HCT116 (cell line): ENCODE results near the gene STK38L. TPM values are rescaled to one million over a fixed set of nuclear protein-coding genes. Genes with fewer than 3 reads are reported as not detected.

Experiments used
- ATAC-seq: fragments of 200-7000 bp; cut with Tn5 transposase; 2 replicates; pipeline ENCODE4 v1.9.1; 2020; ENCODE audit warnings: mild to moderate bottlenecking, moderate library complexity
- BruUV-seq: library from RNA; stranded (reverse); fragments of 400-500 nt; replicated peaks from 2 replicates; lab custom pipeline; 2021; lab: Mats Ljungman, UMichigan
- CTCF ChIA-PET: fragments of 300-600 bp; sonication (Branson Sonifier 250); formaldehyde crosslinking; loops from one replicate; lab custom pipeline; 2021; ENCODE audit warnings: antibody characterized with exemption; lab: Charles Lee
- POLR2A ChIA-PET: fragments of 300-600, 350-600 bp; sonication (Branson Sonifier 250); formaldehyde crosslinking; loops from one replicate; lab custom pipeline; 2021; ENCODE audit warnings: antibody characterized with exemption; lab: Charles Lee
- RAD21 ChIA-PET, 2 experiments: fragments of 300-600 bp; sonication (Branson Sonifier 250); formaldehyde crosslinking; loops; one replicate each; lab custom pipeline; 2023; ENCODE audit warnings: low total read pairs in 2 of 2; ENCODE audit not compliant: uncharacterized antibody in 2 of 2, unreplicated experiment in 2 of 2, low non-redundant PET in 1 of 2; lab: Charles Lee
- DNase-seq: peaks from one replicate; pipeline ENCODE4 v3.0.0-alpha.2; 2010; ENCODE audit warnings: low read depth, low spot score
- H2AFZ ChIP-seq: fragments of 200-600 bp; shearing (Covaris generic), sonication (generic); 2 replicates; pipeline ENCODE4 v1.6.1; 2017; ENCODE audit warnings: low read depth, mixed run types, mixed read lengths, antibody characterized with exemption, low read length; ENCODE audit not compliant: poor library complexity, severe bottlenecking
- H3K27ac ChIP-seq: 2 replicates; pipeline ENCODE4 v1.5.1; 2012; ENCODE audit warnings: low read depth, low read length
- H3K27me3 ChIP-seq: fragments of 200-600 bp; sonication (generic); 2 replicates; pipeline ENCODE4 v1.6.1; 2016; ENCODE audit warnings: mixed run types, low read length, mixed read lengths; ENCODE audit not compliant: insufficient read depth
- H3K36me3 ChIP-seq, 2 experiments: fragments of 200-500 bp in 1 of 2; fragments of 200-600 bp in 1 of 2; sonication (Bioruptor generic) in 1 of 2; sonication (generic) in 1 of 2; 2 replicates each; pipeline versions ENCODE4 v1.5.1 to v1.6.1; 2014 to 2016; ENCODE audit warnings: low read length in 2 of 2, inconsistent platforms in 1 of 2, mixed read lengths in 1 of 2, mixed run types in 1 of 2; ENCODE audit not compliant: insufficient read depth in 2 of 2, control insufficient read depth in 1 of 2
- H3K4me1 ChIP-seq, 2 experiments: fragments of 200-600 bp in 1 of 2; sonication (generic) in 1 of 2; 2 replicates each; pipeline versions ENCODE4 v1.5.1 to v1.6.1; 2012 to 2017; ENCODE audit warnings: low read length in 2 of 2, inconsistent platforms in 1 of 2, mild to moderate bottlenecking in 1 of 2, mixed read lengths in 1 of 2, mixed run types in 1 of 2, moderate library complexity in 1 of 2; ENCODE audit not compliant: insufficient read depth in 2 of 2, control insufficient read depth in 1 of 2
- H3K4me2 ChIP-seq: fragments of 200-600 bp; sonication (generic); 2 replicates; pipeline ENCODE4 v1.6.1; 2017; ENCODE audit warnings: mixed run types, low read length, mixed read lengths
- H3K4me3 ChIP-seq, 2 experiments: fragments of 200-600 bp in 1 of 2; sonication (generic) in 1 of 2; replicated peaks in 1 of 2; 2 replicates each; pipeline ENCODE4 v1.5.1; 2011 to 2016; ENCODE audit warnings: low read length in 2 of 2, control low read depth in 1 of 2, low read depth in 1 of 2, mild to moderate bottlenecking in 1 of 2, mixed read lengths in 1 of 2, mixed run types in 1 of 2
- H3K79me2 ChIP-seq: fragments of 200-600 bp; sonication (generic); 2 replicates; pipeline ENCODE4 v1.6.1; 2017; ENCODE audit warnings: mild to moderate bottlenecking, mixed run types, low read length, moderate library complexity, mixed read lengths; ENCODE audit not compliant: insufficient read depth
- H3K9ac ChIP-seq: fragments of 200-600 bp; sonication (generic); 2 replicates; pipeline ENCODE4 v1.6.1; 2016; ENCODE audit warnings: low read length, mixed read lengths
- H3K9me2 ChIP-seq: fragments of 200-600 bp; sonication (generic), shearing (Covaris generic); 2 replicates; pipeline ENCODE4 v1.6.1; 2017; ENCODE audit warnings: mixed run types, mild to moderate bottlenecking, moderate library complexity; ENCODE audit not compliant: insufficient read depth
- H3K9me3 ChIP-seq, 2 experiments: fragments of 200-500 bp in 1 of 2; fragments of 200-600 bp in 1 of 2; sonication (Bioruptor generic) in 1 of 2; sonication (generic) in 1 of 2; 2 replicates each; pipeline ENCODE4 v1.6.1; 2014 to 2017; ENCODE audit warnings: low read length in 2 of 2, mixed read lengths in 2 of 2, inconsistent platforms in 1 of 2, low read depth in 1 of 2, mild to moderate bottlenecking in 1 of 2, mixed run types in 1 of 2, moderate library complexity in 1 of 2; ENCODE audit not compliant: control insufficient read depth in 1 of 2, insufficient read depth in 1 of 2
- H4K20me1 ChIP-seq: fragments of 200-600 bp; sonication (generic), shearing (Covaris generic); 2 replicates; pipeline ENCODE4 v1.6.1; 2017; ENCODE audit warnings: mixed run types, mild to moderate bottlenecking, moderate library complexity; ENCODE audit not compliant: insufficient read depth
- ATF3 ChIP-seq: IDR thresholded peaks from 2 replicates; pipeline ENCODE4 v1.6.1; 2012
- CEBPB ChIP-seq: IDR thresholded peaks from 2 replicates; pipeline ENCODE4 v1.6.1; 2012; ENCODE audit warnings: low read depth
- CTCF ChIP-seq, 3 experiments: fragments of 200-600 bp in 1 of 3; sonication (generic) in 1 of 3; IDR thresholded peaks in 2 of 3; conservative IDR thresholded peaks in 1 of 3; 2 replicates each; pipeline ENCODE4 v1.5.1; 2012 to 2017; ENCODE audit warnings: low read depth in 2 of 3, low read length in 2 of 3, antibody characterized with exemption in 1 of 3, borderline replicate concordance in 1 of 3, control low read depth in 1 of 3, mild to moderate bottlenecking in 1 of 3, mixed read lengths in 1 of 3, mixed run types in 1 of 3, moderate library complexity in 1 of 3; ENCODE audit not compliant: insufficient read depth in 1 of 3
- EGR1 ChIP-seq: IDR thresholded peaks from 2 replicates; pipeline ENCODE4 v1.6.1; 2012; ENCODE audit warnings: low read depth
- ELF1 ChIP-seq: IDR thresholded peaks from 2 replicates; pipeline ENCODE4 v1.6.1; 2012; ENCODE audit warnings: low read depth, borderline replicate concordance
- EZH2 ChIP-seq: fragments of 200-600 bp; sonication (generic); IDR thresholded peaks from 2 replicates; pipeline ENCODE4 v1.6.1; 2017; ENCODE audit warnings: antibody characterized with exemption, mixed run types
- EZH2phosphoT487 ChIP-seq: fragments of 200-600 bp; IDR thresholded peaks from 2 replicates; pipeline ENCODE4 v1.6.1; 2018; ENCODE audit warnings: antibody characterized with exemption, borderline replicate concordance
- JUND ChIP-seq: IDR thresholded peaks from 2 replicates; pipeline ENCODE4 v1.6.1; 2012
- MAX ChIP-seq: IDR thresholded peaks from 2 replicates; pipeline ENCODE4 v1.6.1; 2012
- POLR2AphosphoS5 ChIP-seq: IDR thresholded peaks from 2 replicates; pipeline ENCODE4 v1.6.1; 2011; ENCODE audit warnings: mild to moderate bottlenecking, low read depth, low read length, moderate library complexity
- RAD21 ChIP-seq: IDR thresholded peaks from 2 replicates; pipeline ENCODE4 v1.6.1; 2012; ENCODE audit warnings: low read depth, mild to moderate bottlenecking
- REST ChIP-seq: IDR thresholded peaks from 2 replicates; pipeline ENCODE4 v1.6.1; 2012; ENCODE audit warnings: low read depth
- SIN3A ChIP-seq: IDR thresholded peaks from 2 replicates; pipeline ENCODE4 v1.6.1; 2012; ENCODE audit warnings: low read depth
- SP1 ChIP-seq: IDR thresholded peaks from 2 replicates; pipeline ENCODE4 v1.6.1; 2012; ENCODE audit warnings: low read depth
- TCF7L2 ChIP-seq: IDR thresholded peaks from 2 replicates; pipeline ENCODE4 v1.7.0; 2011; ENCODE audit warnings: borderline replicate concordance, inconsistent platforms; ENCODE audit not compliant: insufficient read depth, insufficient read length; ENCODE audit errors: extremely low read depth
- YY1 ChIP-seq: IDR thresholded peaks from 2 replicates; pipeline ENCODE4 v1.6.1; 2011; ENCODE audit warnings: low read length, low read depth, moderate library complexity, mild to moderate bottlenecking; ENCODE audit not compliant: insufficient replicate concordance; ENCODE audit errors: extremely low read depth
- ZFX ChIP-seq: fragments of 450-650 bp; IDR thresholded peaks from 2 replicates; pipeline ENCODE4 v1.6.1; 2017
- intact Hi-C: fragments of 100-400 bp; cut with micrococcal nuclease; formaldehyde crosslinking; loops from 2 replicates; pipeline ENCODE4 v1.10.0; 2022
- total RNA-seq: library from RNA; stranded (reverse); gene quantifications from one replicate; pipeline ENCODE4 v1.2.1, GENCODE V29; 2021; ENCODE audit not compliant: unreplicated experiment

The STK38L gene
- total RNA-seq, 1 experiment from 2014 or later, result 23.9 TPM

GRCh38 chr12:27260746-27261145, 16.7 kb downstream of the STK38L start:
- RAD21 ChIA-PET, result no interaction called here

More at GRCh38 chr12:27260746-27261145, 16.7 kb downstream of the STK38L start:
- Histone ChIP-seq H3K79me2 (no peaks in the 10 kb centered on the region), H3K4me1 (no peaks in the 10 kb centered on the region), H3K27ac (no peak overlapping the region), H4K20me1 (no peaks in the 10 kb centered on the region), H2AFZ (no peak overlapping the region), H3K36me3 (no peaks in the 10 kb centered on the region), H3K9ac (no peak overlapping the region), H3K4me2 (no peak overlapping the region), H3K9me2 (no peaks in the 10 kb centered on the region), H3K4me3 (no peak overlapping the region), H3K9me3 (no peaks in the 10 kb centered on the region), H3K27me3 (no peaks in the 10 kb centered on the region)
- TF ChIP-seq MAX (no peak), ZFX (no peak), CTCF (IDR thresholded peaks at IDR 0.05 in 2 of 3, conservative IDR thresholded peaks at IDR 0.05 in 1 of 3; ENCODE audit: borderline replicate concordance in 1 of 3, insufficient read depth in 1 of 3, low read depth in 2 of 3, low read length in 2 of 3) (no peak), EZH2 (no peak), SP1 (no peak), TCF7L2 (no peak), YY1 (no peak), CEBPB (no peak), SIN3A (no peak), JUND (no peak), ELF1 (no peak), EGR1 (no peak), REST (no peak), EZH2phosphoT487 (no peak), POLR2AphosphoS5 (no peak), ATF3 (no peak), RAD21 (no peak)
- no TSS peak for BruUV-seq
- ChIA-PET POLR2A (no interaction called here), CTCF (no interaction called here)
- no peak for ATAC-seq
- intact Hi-C loops, result no loop called here
- DNase-seq, result no peak
